ENCODE results near the gene SERPINH1.

Gene SERPINH1

GRCh38 chr11:75562048-75562835, at the start of gene SERPINH1:
Gene SERPINH1 (plus strand): TSS chr11:75562253. CDS start chr11:75566350, 4,097 bp downstream.
- peak; percentile 59 to 75 for DNase-seq (ENCODE audit: low read depth in 2 of 2)

- DNase-seq (ENCODE audit: low read depth in 2 of 2), result no peak
These were observed 48.8 kb upstream of the SERPINH1 start for GRCh38 chr11:75513250-75513649.

GRCh38 chr11:75514596-75514995, 47.5 kb upstream of the SERPINH1 start:
- DNase-seq (ENCODE audit: low read depth in 2 of 2), result no peak

GRCh38 chr11:75516140-75516539, 45.9 kb upstream of the SERPINH1 start:
- no peak for DNase-seq (ENCODE audit: low read depth in 2 of 2)

GRCh38 chr11:75516886-75517285, 45.2 kb upstream of the SERPINH1 start:
- no peak for DNase-seq (ENCODE audit: low read depth in 2 of 2)

- no peak for DNase-seq (ENCODE audit: low read depth in 2 of 2)
These were observed 43.9 kb upstream of the SERPINH1 start for GRCh38 chr11:75518204-75518549.

GRCh38 chr11:75518771-75519653, 43.0 kb upstream of the SERPINH1 start:
- DNase-seq (ENCODE audit: low read depth in 2 of 2), result no peak

- no peak for DNase-seq (ENCODE audit: low read depth in 2 of 2)
These were observed 41.4 kb upstream of the SERPINH1 start for GRCh38 chr11:75520688-75521087.

- no peak for DNase-seq (ENCODE audit: low read depth in 2 of 2)
These were observed 39.6 kb upstream of the SERPINH1 start for GRCh38 chr11:75522286-75523044.

GRCh38 chr11:75523189-75523588, 38.9 kb upstream of the SERPINH1 start:
- DNase-seq (ENCODE audit: low read depth in 2 of 2), result no peak

GRCh38 chr11:75523811-75524664, 38.0 kb upstream of the SERPINH1 start:
- no peak for DNase-seq (ENCODE audit: low read depth in 2 of 2)

- DNase-seq (ENCODE audit: low read depth in 2 of 2), result no peak
These were observed 37.2 kb upstream of the SERPINH1 start for GRCh38 chr11:75524665-75525432.

- peak; percentile 76 to 79 for DNase-seq (ENCODE audit: low read depth in 2 of 2)
These were observed 36.4 kb upstream of the SERPINH1 start, which contains the start of gene GDPD5 for GRCh38 chr11:75525433-75526191. Gene GDPD5 (minus strand): TSS chr11:75525941. CDS start chr11:75477735, 48,206 bp downstream.

GRCh38 chr11:75526192-75526541, 35.9 kb upstream of the SERPINH1 start:
- no peak for DNase-seq (ENCODE audit: low read depth in 2 of 2)

- no peak for DNase-seq (ENCODE audit: low read depth in 2 of 2)
These were observed 34.9 kb upstream of the SERPINH1 start for GRCh38 chr11:75527130-75527529.

GRCh38 chr11:75527938-75528735, 33.9 kb upstream of the SERPINH1 start:
- no peak for DNase-seq (ENCODE audit: low read depth in 2 of 2)

- DNase-seq (ENCODE audit: low read depth in 2 of 2), result no peak
These were observed 31.5 kb upstream of the SERPINH1 start for GRCh38 chr11:75530577-75530976.

GRCh38 chr11:75531325-75531724, 30.7 kb upstream of the SERPINH1 start:
- DNase-seq (ENCODE audit: low read depth in 2 of 2), result no peak

Measured in activated CD4-positive, alpha-beta T cell treated with anti-CD3 and anti-CD28 coated beads for 24 hours (primary cell).